Neural cell (in vitro differentiated cells): Measurements from ENCODE around the gene TNFRSF19. TPM values are rescaled to one million over a fixed set of nuclear protein-coding genes. Genes with fewer than 3 reads are reported as not detected.

Experiments used
- H2AFZ ChIP-seq: fragments of 200-600, 300-800 bp; sonication (generic), shearing (Covaris generic); 2 replicates; pipeline ENCODE4 v1.6.0; 2014; ENCODE audit warnings: low read depth, mild to moderate bottlenecking, antibody characterized with exemption, low read length, moderate library complexity
- H3F3A ChIP-seq: fragments of 200-600 bp; shearing (Covaris generic); 2 replicates; pipeline ENCODE4 v1.6.1; 2016; ENCODE audit warnings: mild to moderate bottlenecking, moderate library complexity, mixed read lengths, antibody characterized with exemption, low read length; ENCODE audit not compliant: insufficient read depth, poor library complexity, severe bottlenecking
- H3K27ac ChIP-seq: fragments of 200-600, 300-800 bp; sonication (generic), shearing (Covaris generic); 2 replicates; pipeline ENCODE4 v1.5.1; 2014; ENCODE audit warnings: mild to moderate bottlenecking, low read length, moderate library complexity
- H3K27me3 ChIP-seq: fragments of 300-800, 200-600 bp; sonication (generic), shearing (Covaris generic); 2 replicates; pipeline ENCODE4 v1.6.0; 2014; ENCODE audit warnings: mild to moderate bottlenecking, low read depth, low read length, moderate library complexity; ENCODE audit not compliant: insufficient read depth
- H3K36me3 ChIP-seq: fragments of 300-800, 200-600 bp; sonication (generic), shearing (Covaris generic); 2 replicates; pipeline ENCODE4 v1.5.1; 2014; ENCODE audit warnings: mild to moderate bottlenecking, antibody characterized with exemption, low read length, moderate library complexity; ENCODE audit not compliant: insufficient read depth
- H3K4me2 ChIP-seq: fragments of 300-800, 200-600 bp; sonication (generic), shearing (Covaris generic); 2 replicates; pipeline ENCODE4 v1.6.0; 2014; ENCODE audit warnings: mild to moderate bottlenecking, low read length
- H3K4me3 ChIP-seq: fragments of 300-800, 200-600 bp; sonication (generic), shearing (Covaris generic); 2 replicates; pipeline ENCODE4 v1.5.1; 2014; ENCODE audit warnings: mild to moderate bottlenecking, low read length, moderate library complexity
- H3K79me2 ChIP-seq: fragments of 200-600 bp; shearing (Covaris generic); replicated peaks from 2 replicates; pipeline ENCODE4 v1.6.0; 2014; ENCODE audit warnings: mild to moderate bottlenecking, low read length, moderate library complexity; ENCODE audit not compliant: insufficient read depth
- H3K9ac ChIP-seq: fragments of 300-800, 200-600 bp; sonication (generic), shearing (Covaris generic); 2 replicates; pipeline ENCODE4 v1.6.1; 2016; ENCODE audit warnings: mild to moderate bottlenecking, low read length, mixed read lengths
- H3K9me2 ChIP-seq: fragments of 200-600 bp; shearing (Covaris generic); 2 replicates; pipeline ENCODE4 v1.6.1; 2016; ENCODE audit warnings: mild to moderate bottlenecking, low read length, mixed read lengths; ENCODE audit not compliant: insufficient read depth
- H3K9me3 ChIP-seq: fragments of 200-600, 300-800 bp; sonication (generic), shearing (Covaris generic); 2 replicates; pipeline ENCODE4 v1.6.1; 2016; ENCODE audit warnings: mild to moderate bottlenecking, mixed run types, low read length, moderate library complexity, mixed read lengths
- H4K20me1 ChIP-seq: fragments of 200-600 bp; shearing (Covaris generic); 2 replicates; pipeline ENCODE4 v1.6.1; 2016; ENCODE audit warnings: mild to moderate bottlenecking, mixed run types; ENCODE audit not compliant: insufficient read depth
- CTCF ChIP-seq: fragments of 450-650 bp; IDR thresholded peaks from 2 replicates; pipeline ENCODE4 v1.5.1; 2014; ENCODE audit warnings: antibody characterized with exemption, mild to moderate bottlenecking, moderate library complexity; ENCODE audit not compliant: poor library complexity, severe bottlenecking
- EP300 ChIP-seq: fragments of 450-650 bp; conservative IDR thresholded peaks from 2 replicates; pipeline ENCODE4 v1.6.1; 2014; ENCODE audit warnings: antibody characterized with exemption, mild to moderate bottlenecking, moderate library complexity; ENCODE audit not compliant: poor library complexity, severe bottlenecking
- EZH2 ChIP-seq: fragments of 200-600, 300-800 bp; shearing (Covaris generic), sonication (generic); IDR thresholded peaks from 2 replicates; pipeline ENCODE4 v1.6.1; 2014; ENCODE audit warnings: antibody characterized with exemption, low read length, borderline replicate concordance, mild to moderate bottlenecking; ENCODE audit not compliant: insufficient read depth, poor library complexity, severe bottlenecking
- MXI1 ChIP-seq: fragments of 450-650 bp; conservative IDR thresholded peaks from 2 replicates; pipeline ENCODE4 v1.6.1; 2014; ENCODE audit warnings: antibody characterized with exemption, mild to moderate bottlenecking; ENCODE audit not compliant: poor library complexity, severe bottlenecking
- POLR2AphosphoS5 ChIP-seq: IDR thresholded peaks from 2 replicates; pipeline ENCODE4 v1.6.1; 2012
- RAD21 ChIP-seq: fragments of 450-650 bp; conservative IDR thresholded peaks from 2 replicates; pipeline ENCODE4 v1.6.1; 2014; ENCODE audit warnings: antibody characterized with exemption, mild to moderate bottlenecking, moderate library complexity
- REST ChIP-seq: IDR thresholded peaks from 2 replicates; pipeline ENCODE4 v1.6.1; 2012; ENCODE audit warnings: borderline replicate concordance
- SMC3 ChIP-seq: fragments of 450-650 bp; conservative IDR thresholded peaks from 2 replicates; pipeline ENCODE4 v1.6.1; 2014; ENCODE audit warnings: antibody characterized with exemption, mild to moderate bottlenecking, moderate library complexity; ENCODE audit not compliant: poor library complexity
- TAF1 ChIP-seq: IDR thresholded peaks from 2 replicates; pipeline ENCODE4 v1.6.1; 2012; ENCODE audit warnings: low read depth
- polyA plus RNA-seq: library from polyadenylated mRNA; depleted of rRNA; stranded (reverse); fragments of >200 nt; gene quantifications from 2 replicates; pipeline ENCODE4 v1.2.3, GENCODE V29; 2014

TNFRSF19 gene
- polyA plus RNA-seq, 1 donor from 2014 or later: 3.3 TPM

GRCh38 chr13:23695196-23695595 is 125.0 kb downstream of the TNFRSF19 start:
- Histone ChIP-seq H3K4me3 (no peak overlapping the region), H3K27ac (no peak overlapping the region), H3K27me3 (no peaks in the 10 kb centered on the region), H2AFZ (no peak overlapping the region), H3K4me2 (no peak overlapping the region), H3K9me3 (no peaks in the 10 kb centered on the region), H3F3A (no peaks in the 10 kb centered on the region), H3K79me2 (no peaks in the 10 kb centered on the region), H3K36me3 (no peaks in the 10 kb centered on the region), H4K20me1 (no peaks in the 10 kb centered on the region), H3K9ac (no peak overlapping the region), H3K9me2 (no peaks in the 10 kb centered on the region)
- TF ChIP-seq MXI1 (no peak), TAF1 (no peak), SMC3 (no peak), REST (no peak), EZH2 (no peak), CTCF (no peak), EP300 (no peak), POLR2AphosphoS5 (no peak), RAD21 (no peak)

GRCh38 chr13:23695711-23696464 is 125.7 kb downstream of the TNFRSF19 start:
- H2AFZ ChIP-seq: no peak overlapping the region
- no peak for TF ChIP-seq EP300
- TF ChIP-seq RAD21: no peak
- TF ChIP-seq SMC3: no peak
- no peak for TF ChIP-seq REST
- TF ChIP-seq POLR2AphosphoS5: no peak
- no peak for TF ChIP-seq MXI1
- no peak for TF ChIP-seq TAF1
- TF ChIP-seq EZH2: no peak
- no peak for TF ChIP-seq CTCF
- no peaks in the 10 kb centered on the region for H3F3A ChIP-seq
- no peak overlapping the region for H3K27ac ChIP-seq
- no peak overlapping the region for H3K4me3 ChIP-seq
- no peaks in the 10 kb centered on the region for H3K27me3 ChIP-seq
- H3K79me2 ChIP-seq: no peaks in the 10 kb centered on the region
- H4K20me1 ChIP-seq: no peaks in the 10 kb centered on the region
- no peak overlapping the region for H3K9ac ChIP-seq
- no peaks in the 10 kb centered on the region for H3K9me2 ChIP-seq
- no peaks in the 10 kb centered on the region for H3K36me3 ChIP-seq
- no peak overlapping the region for H3K4me2 ChIP-seq
- H3K9me3 ChIP-seq: no peaks in the 10 kb centered on the region
